Measurements from ENCODE around the gene ACKR3.

ACKR3 gene

GRCh38 chr2:236588932-236589592 lies 19.4 kb downstream of the ACKR3 start:
- H3K4me1 ChIP-seq (ENCODE audit: insufficient read depth, low read length) = no peaks in the 10 kb centered on the region
- H3K9ac ChIP-seq (ENCODE audit: low read depth, low read length) = no peak overlapping the region
- 94% methylated on average over 15 of the region's 15 CpGs for WGBS
- H3K36me3 ChIP-seq (ENCODE audit: insufficient read depth, low read length) = no peaks in the 10 kb centered on the region
- H3K27ac ChIP-seq (ENCODE audit: low read depth, low read length) = no peak overlapping the region
- no peaks in the 10 kb centered on the region for H3K27me3 ChIP-seq (ENCODE audit: insufficient read depth, low read length)
- H3K4me3 ChIP-seq (ENCODE audit: low read length) = no peak overlapping the region
- no peaks in the 10 kb centered on the region for H3K9me3 ChIP-seq (ENCODE audit: insufficient read depth, low read depth, low read length)

DNA sequence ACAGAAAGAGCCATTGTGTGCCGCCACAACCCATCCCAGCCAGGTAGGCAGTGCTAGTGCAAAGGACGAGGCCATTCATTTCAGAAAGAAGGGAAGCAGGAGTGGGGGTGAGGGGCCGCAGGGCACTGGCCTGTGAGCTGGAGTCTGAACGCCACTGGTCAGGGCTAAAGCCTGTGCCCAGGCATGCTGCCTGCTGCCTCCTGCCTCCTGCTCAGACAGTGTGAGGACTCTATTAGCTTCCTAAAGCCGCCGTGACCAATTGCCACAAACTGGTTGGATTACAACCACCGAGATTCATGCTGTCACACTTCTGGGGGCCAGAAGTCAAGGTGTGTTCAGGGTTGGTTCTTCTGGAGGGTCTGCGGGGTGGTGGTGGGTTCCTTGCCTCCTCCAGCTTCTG lies 21.2 kb downstream of the ACKR3 start:
- H3K27ac ChIP-seq (ENCODE audit: low read depth, low read length) = no peak overlapping the region
- H3K27me3 ChIP-seq (ENCODE audit: insufficient read depth, low read length) = no peaks in the 10 kb centered on the region
- H3K36me3 ChIP-seq (ENCODE audit: insufficient read depth, low read length) = no peaks in the 10 kb centered on the region
- WGBS = 88% methylated on average over 8 of the region's 8 CpGs
- no peaks in the 10 kb centered on the region for H3K4me1 ChIP-seq (ENCODE audit: insufficient read depth, low read length)
- no peak overlapping the region for H3K4me3 ChIP-seq (ENCODE audit: low read length)
- no peaks in the 10 kb centered on the region for H3K9me3 ChIP-seq (ENCODE audit: insufficient read depth, low read depth, low read length)
- no peak overlapping the region for H3K9ac ChIP-seq (ENCODE audit: low read depth, low read length)

- WGBS = 90% methylated on average over 14 of the region's 14 CpGs
- Histone ChIP-seq H3K9ac (ENCODE audit: low read depth, low read length) (no peak overlapping the region), H3K27me3 (ENCODE audit: insufficient read depth, low read length) (no peaks in the 10 kb centered on the region), H3K27ac (ENCODE audit: low read depth, low read length) (no peak overlapping the region), H3K4me3 (ENCODE audit: low read length) (no peak overlapping the region), H3K4me1 (ENCODE audit: insufficient read depth, low read length) (no peaks in the 10 kb centered on the region), H3K36me3 (ENCODE audit: insufficient read depth, low read length) (no peaks in the 10 kb centered on the region), H3K9me3 (ENCODE audit: insufficient read depth, low read depth, low read length) (no peaks in the 10 kb centered on the region)
Observed at GRCh38 chr2:236592821-236593220, 23.2 kb downstream of the ACKR3 start.

GRCh38 chr2:236593531-236593930 lies 23.9 kb downstream of the ACKR3 start:
- Histone ChIP-seq H3K27me3 (ENCODE audit: insufficient read depth, low read length) (no peaks in the 10 kb centered on the region), H3K4me1 (ENCODE audit: insufficient read depth, low read length) (no peaks in the 10 kb centered on the region), H3K9me3 (ENCODE audit: insufficient read depth, low read depth, low read length) (no peaks in the 10 kb centered on the region), H3K36me3 (ENCODE audit: insufficient read depth, low read length) (no peaks in the 10 kb centered on the region), H3K27ac (ENCODE audit: low read depth, low read length) (no peak overlapping the region), H3K9ac (ENCODE audit: low read depth, low read length) (no peak overlapping the region), H3K4me3 (ENCODE audit: low read length) (no peak overlapping the region)
- WGBS = 93% methylated on average over 2 of the region's 2 CpGs

- no peak overlapping the region for H3K27ac ChIP-seq (ENCODE audit: low read depth, low read length)
- no peak overlapping the region for H3K9ac ChIP-seq (ENCODE audit: low read depth, low read length)
- no peaks in the 10 kb centered on the region for H3K27me3 ChIP-seq (ENCODE audit: insufficient read depth, low read length)
- H3K4me1 ChIP-seq (ENCODE audit: insufficient read depth, low read length) = no peaks in the 10 kb centered on the region
- H3K36me3 ChIP-seq (ENCODE audit: insufficient read depth, low read length) = no peaks in the 10 kb centered on the region
- H3K9me3 ChIP-seq (ENCODE audit: insufficient read depth, low read depth, low read length) = no peaks in the 10 kb centered on the region
- no peak overlapping the region for H3K4me3 ChIP-seq (ENCODE audit: low read length)
Observed at GRCh38 chr2:236593956-236594355, 24.3 kb downstream of the ACKR3 start.

- WGBS = 94% methylated on average over 4 of the region's 4 CpGs
- Histone ChIP-seq H3K27me3 (ENCODE audit: insufficient read depth, low read length) (no peaks in the 10 kb centered on the region), H3K9me3 (ENCODE audit: insufficient read depth, low read depth, low read length) (no peaks in the 10 kb centered on the region), H3K36me3 (ENCODE audit: insufficient read depth, low read length) (no peaks in the 10 kb centered on the region), H3K4me3 (ENCODE audit: low read length) (no peak overlapping the region), H3K9ac (ENCODE audit: low read depth, low read length) (no peak overlapping the region), H3K27ac (ENCODE audit: low read depth, low read length) (no peak overlapping the region), H3K4me1 (ENCODE audit: insufficient read depth, low read length) (no peaks in the 10 kb centered on the region)
Observed at GRCh38 chr2:236597629-236598028, 28.0 kb downstream of the ACKR3 start.

DNA sequence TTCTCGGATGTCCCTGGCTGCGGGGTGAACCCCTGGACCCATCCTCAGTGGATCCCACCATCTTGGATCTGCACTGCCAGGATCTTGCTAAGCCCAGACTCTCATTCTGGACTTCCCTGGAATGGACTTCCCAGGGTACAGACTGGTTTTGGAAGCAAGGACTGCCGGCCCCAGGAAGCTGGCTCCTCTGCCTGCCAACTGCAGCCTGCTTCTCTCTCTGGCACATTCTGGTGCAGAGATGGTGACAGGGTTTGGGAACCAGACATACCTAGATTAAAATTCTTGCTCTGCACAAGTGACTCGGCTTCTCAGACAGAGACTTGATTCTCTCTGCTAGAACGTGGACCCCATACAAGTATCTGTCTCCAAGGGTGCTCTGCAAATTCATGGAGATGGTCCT lies 29.4 kb downstream of the ACKR3 start:
- Histone ChIP-seq H3K4me3 (ENCODE audit: low read length) (no peak overlapping the region), H3K9me3 (ENCODE audit: insufficient read depth, low read depth, low read length) (no peaks in the 10 kb centered on the region), H3K27ac (ENCODE audit: low read depth, low read length) (no peak overlapping the region), H3K4me1 (ENCODE audit: insufficient read depth, low read length) (no peaks in the 10 kb centered on the region), H3K9ac (ENCODE audit: low read depth, low read length) (no peak overlapping the region), H3K27me3 (ENCODE audit: insufficient read depth, low read length) (no peaks in the 10 kb centered on the region), H3K36me3 (ENCODE audit: insufficient read depth, low read length) (no peaks in the 10 kb centered on the region)
- WGBS = 95% methylated on average over 5 of the region's 5 CpGs

DNA sequence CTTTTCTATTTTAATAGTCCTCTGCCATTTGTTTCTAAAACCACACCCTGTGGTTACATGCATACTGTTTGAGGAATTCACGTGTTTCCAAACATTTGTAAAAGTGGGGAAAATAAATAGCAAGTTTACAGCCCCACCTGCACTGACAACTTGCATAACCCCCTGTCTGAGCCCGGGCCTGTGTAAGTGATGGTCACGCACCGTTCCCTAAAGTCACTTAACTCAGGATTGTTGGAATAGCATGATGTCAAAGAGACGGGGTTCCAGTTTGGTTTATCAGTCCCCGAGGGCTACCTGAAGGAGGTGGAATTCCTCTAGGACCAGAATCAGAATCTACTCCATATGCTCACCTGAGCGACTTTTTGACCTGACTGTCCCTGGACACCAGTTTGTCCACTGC lies 30.5 kb downstream of the ACKR3 start:
- no peak overlapping the region for H3K4me3 ChIP-seq (ENCODE audit: low read length)
- H3K4me1 ChIP-seq (ENCODE audit: insufficient read depth, low read length) = no peaks in the 10 kb centered on the region
- WGBS = 96% methylated on average over 6 of the region's 7 CpGs
- H3K27me3 ChIP-seq (ENCODE audit: insufficient read depth, low read length) = no peaks in the 10 kb centered on the region
- H3K9ac ChIP-seq (ENCODE audit: low read depth, low read length) = no peak overlapping the region
- H3K27ac ChIP-seq (ENCODE audit: low read depth, low read length) = no peak overlapping the region
- H3K9me3 ChIP-seq (ENCODE audit: insufficient read depth, low read depth, low read length) = no peaks in the 10 kb centered on the region
- H3K36me3 ChIP-seq (ENCODE audit: insufficient read depth, low read length) = no peaks in the 10 kb centered on the region

DNA sequence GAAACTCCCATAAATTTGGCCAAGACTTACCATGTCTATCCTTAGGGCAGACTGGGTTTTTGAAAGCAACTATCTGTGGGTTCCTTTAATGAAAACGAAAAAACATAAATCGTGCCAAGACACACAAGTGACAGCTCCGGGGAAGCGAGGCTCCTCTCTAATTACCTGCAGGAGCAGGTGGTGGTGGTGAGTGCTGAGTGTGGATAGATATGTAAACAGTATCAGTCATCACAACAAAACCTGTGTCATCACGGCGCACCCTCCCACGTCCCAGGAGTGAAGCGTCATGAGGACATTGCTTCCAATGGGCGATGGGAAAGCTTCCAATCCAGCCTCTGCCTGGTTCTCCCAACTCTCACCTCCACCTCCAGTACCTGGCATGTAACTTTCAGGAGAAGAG lies 31.3 kb downstream of the ACKR3 start:
- H3K4me3 ChIP-seq (ENCODE audit: low read length) = no peak overlapping the region
- no peaks in the 10 kb centered on the region for H3K4me1 ChIP-seq (ENCODE audit: insufficient read depth, low read length)
- H3K9me3 ChIP-seq (ENCODE audit: insufficient read depth, low read depth, low read length) = no peaks in the 10 kb centered on the region
- H3K9ac ChIP-seq (ENCODE audit: low read depth, low read length) = no peak overlapping the region
- no peaks in the 10 kb centered on the region for H3K27me3 ChIP-seq (ENCODE audit: insufficient read depth, low read length)
- WGBS = over 99% methylated on average over 9 of the region's 9 CpGs
- no peaks in the 10 kb centered on the region for H3K36me3 ChIP-seq (ENCODE audit: insufficient read depth, low read length)
- H3K27ac ChIP-seq (ENCODE audit: low read depth, low read length) = no peak overlapping the region

DNA sequence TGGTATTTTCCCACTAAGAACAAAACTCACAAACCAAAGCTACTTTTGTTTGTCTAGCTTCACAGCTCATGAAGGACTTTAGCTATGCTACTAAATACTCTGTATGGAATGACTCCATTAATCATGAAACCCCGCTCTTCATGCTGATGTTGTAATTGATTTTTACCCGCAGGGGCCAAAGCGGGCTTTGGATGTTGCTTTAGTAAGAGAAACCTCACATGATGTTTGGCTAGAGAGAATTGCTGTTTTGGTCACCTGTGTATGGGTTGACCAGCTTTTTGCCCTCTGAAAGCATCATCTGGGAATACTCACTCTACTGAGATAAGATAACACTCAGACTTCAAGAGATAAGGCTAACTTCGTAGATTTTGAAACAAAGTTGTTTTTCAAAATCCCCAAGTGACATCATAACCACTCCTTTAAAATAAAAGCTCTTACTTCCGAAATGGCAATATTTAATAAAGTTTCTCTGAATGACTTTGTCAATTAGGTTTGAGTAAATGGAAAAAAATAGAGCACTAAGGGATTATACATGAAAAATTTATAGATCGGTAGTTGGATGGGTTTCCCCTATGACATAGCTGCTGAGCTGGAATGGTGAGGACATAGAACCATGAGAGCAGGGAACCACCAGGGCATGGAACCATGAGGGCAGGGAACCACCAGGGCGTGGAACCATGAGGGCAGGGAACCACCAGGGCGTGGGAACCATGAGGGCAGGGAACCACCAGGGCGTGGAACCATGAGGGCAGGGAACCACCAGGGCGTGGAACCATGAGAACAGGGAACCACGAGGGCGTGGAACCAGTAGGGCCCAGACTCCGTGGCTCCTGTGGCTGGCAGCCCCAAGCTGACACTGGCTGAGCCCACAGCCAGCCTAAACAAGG lies 31.9 kb downstream of the ACKR3 start:
- 93% methylated on average over 13 of the region's 13 CpGs for WGBS
- Histone ChIP-seq H3K27me3 (ENCODE audit: insufficient read depth, low read length) (no peaks in the 10 kb centered on the region), H3K4me1 (ENCODE audit: insufficient read depth, low read length) (no peaks in the 10 kb centered on the region)

GRCh38 chr2:236602678-236603077 lies 33.1 kb downstream of the ACKR3 start:
- Histone ChIP-seq H3K4me3 (ENCODE audit: low read length) (no peak overlapping the region), H3K9ac (ENCODE audit: low read depth, low read length) (no peak overlapping the region), H3K4me1 (ENCODE audit: insufficient read depth, low read length) (no peaks in the 10 kb centered on the region), H3K9me3 (ENCODE audit: insufficient read depth, low read depth, low read length) (no peaks in the 10 kb centered on the region), H3K27me3 (ENCODE audit: insufficient read depth, low read length) (no peaks in the 10 kb centered on the region), H3K27ac (ENCODE audit: low read depth, low read length) (no peak overlapping the region), H3K36me3 (ENCODE audit: insufficient read depth, low read length) (no peaks in the 10 kb centered on the region)
- WGBS = 93% methylated on average over 4 of the region's 4 CpGs

More for the DNA sequence above, 31.9 kb downstream of the ACKR3 start:
- no peak overlapping the region for H3K27ac ChIP-seq (ENCODE audit: low read depth, low read length)
- H3K9ac ChIP-seq (ENCODE audit: low read depth, low read length) = no peak overlapping the region
- no peaks in the 10 kb centered on the region for H3K36me3 ChIP-seq (ENCODE audit: insufficient read depth, low read length)
- no peaks in the 10 kb centered on the region for H3K9me3 ChIP-seq (ENCODE audit: insufficient read depth, low read depth, low read length)
- H3K4me3 ChIP-seq (ENCODE audit: low read length) = no peak overlapping the region

Measured in HUES64 (cell line).